Epithelial cell of alveolus of lung (primary cell): ENCODE data around the gene BORA. TPM values are rescaled to one million over a fixed set of nuclear protein-coding genes. Genes with fewer than 3 reads are reported as not detected.

Source experiments
- total RNA-seq: library from RNA; depleted of rRNA; stranded (reverse); fragments of >200 nt; gene quantifications from 2 replicates; pipeline ENCODE4 v1.2.1, GENCODE V29; 2015

The BORA gene
- total RNA-seq: 9.7 and 10.2 TPM in 2 replicates

DNA sequence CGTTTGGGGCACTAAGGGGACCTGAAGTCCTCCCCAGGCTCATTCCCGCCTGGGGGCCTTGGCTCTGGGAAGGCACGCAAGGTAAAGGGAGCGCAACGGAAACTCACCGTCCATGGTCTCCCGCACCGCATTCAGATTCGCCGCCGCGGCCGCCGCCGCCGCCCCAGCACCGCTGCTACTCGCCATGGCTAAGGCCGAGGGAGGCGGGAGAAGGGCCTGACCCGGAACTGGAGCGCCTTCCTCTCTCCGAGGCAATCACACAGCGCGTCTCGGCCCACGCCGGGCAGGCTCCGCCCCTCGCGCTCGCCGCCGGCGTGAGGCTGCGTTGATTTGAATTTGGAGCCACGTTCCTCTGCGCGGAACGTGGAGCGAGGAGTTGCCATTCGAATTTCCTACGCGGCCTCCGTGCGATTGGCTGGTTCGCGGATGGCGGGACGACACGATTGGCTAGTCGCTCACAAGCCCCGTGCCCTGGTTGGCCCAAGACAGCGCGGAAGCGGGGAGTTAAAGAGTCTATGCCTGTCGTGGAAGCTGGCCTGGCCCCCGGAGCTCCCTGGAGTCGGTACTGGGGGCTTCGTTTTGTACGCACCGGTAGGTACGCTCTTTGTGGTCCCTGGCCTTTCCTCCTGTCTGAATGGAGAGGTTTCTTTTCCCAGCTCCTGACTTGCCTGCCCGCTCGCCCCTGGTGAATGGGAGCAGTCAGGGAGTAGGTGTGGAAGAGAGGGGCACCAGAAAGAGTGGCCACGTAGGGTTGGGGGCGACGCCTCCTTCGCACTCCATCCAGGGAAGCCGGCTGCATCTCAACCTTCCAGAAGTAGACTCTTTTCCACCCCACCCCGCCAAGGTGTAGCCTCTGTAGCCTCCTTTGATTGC is at the start of gene BORA, which contains the start of gene MZT1:
TSS of gene BORA (plus strand) at position 507 of the 873 bp plus-strand sequence. CDS start 1,018 bp downstream, outside the sequence.
TSS of gene MZT1 (minus strand) at position 213 of the 873 bp plus-strand sequence. CDS start at position 186, 27 bp downstream.

DNA sequence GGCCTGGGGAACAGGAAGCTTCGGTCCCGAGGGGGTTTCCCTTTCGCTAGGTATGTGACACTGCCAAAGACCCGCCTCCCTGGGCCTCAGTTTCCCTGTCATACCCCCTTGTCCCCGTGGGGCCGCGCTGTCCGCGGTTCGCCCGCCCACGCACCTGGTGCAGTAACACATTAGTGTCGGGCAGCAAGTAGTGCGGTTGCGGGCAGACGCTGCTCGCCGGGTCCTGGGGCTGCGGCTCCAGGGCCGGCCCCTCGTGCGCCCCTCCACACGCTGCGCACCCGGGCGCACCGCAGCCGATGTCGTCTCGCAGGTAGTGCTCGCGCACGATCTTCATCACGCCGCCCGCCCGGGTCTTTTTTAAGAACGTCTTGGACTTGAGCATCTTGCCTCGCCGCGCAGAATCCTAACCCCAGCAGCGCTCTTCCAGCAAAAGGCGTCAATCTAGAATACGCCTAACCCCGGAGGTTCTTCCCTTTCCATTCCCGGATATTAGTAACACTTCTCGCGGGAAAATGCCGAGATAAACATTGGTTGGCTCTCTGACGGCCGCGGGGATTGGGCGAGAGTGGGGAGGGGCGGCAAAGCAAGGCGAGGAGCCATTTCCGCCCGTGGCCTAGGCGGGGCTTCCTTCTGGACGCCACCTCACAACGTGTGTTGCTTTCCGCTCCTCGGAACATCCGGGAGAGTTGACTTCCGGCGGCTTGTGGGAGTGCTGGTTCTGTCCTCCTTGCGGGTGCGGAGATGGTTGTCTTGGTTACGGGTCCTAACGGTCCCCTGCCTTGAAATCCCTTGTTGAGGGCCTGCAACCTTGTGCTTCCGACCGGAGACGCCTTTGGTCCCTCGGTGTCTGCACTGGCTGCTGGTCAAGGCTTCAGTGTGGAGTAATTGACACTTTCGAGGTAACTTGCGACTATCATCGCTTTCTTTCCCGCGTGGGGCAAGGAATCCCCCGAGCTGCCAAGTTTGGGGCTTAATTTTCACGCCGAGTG is 54.0 kb downstream of the BORA start, which contains the start of the genes DIS3 and PIBF1:
TSS of gene DIS3 (minus strand) at position 450 of the 989 bp plus-strand sequence. CDS start at position 382, 68 bp downstream.
TSS of gene PIBF1 (plus strand) at position 683 of the 989 bp plus-strand sequence. CDS start 1,337 bp downstream, outside the sequence.

Other genes with a start within 250 kb of the BORA start
- 9.1 and 21.7 TPM in 2 replicates for gene MZT1, start 294 bp upstream of the BORA start, total RNA-seq
- 28.8 and 32.8 TPM in 2 replicates for gene DIS3, start 54.0 kb downstream of the BORA start, total RNA-seq
- gene PIBF1, start 54.2 kb downstream of the BORA start, total RNA-seq: 11.9 and 16.6 TPM in 2 replicates